ENCODE data around the gene JAKMIP2. TPM values are rescaled to one million over a fixed set of nuclear protein-coding genes. Genes with fewer than 3 reads are reported as not detected.
"Not testable (repeated sequence)": the region's sequence is repeated elsewhere in the genome, so short reads cannot be mapped to it uniquely, and the experiment has no call there.

Gene JAKMIP2
- 1 to 10 TPM in 1 of 6 donors, under 1 TPM in 5; 0.19 to 1.3 (median 0.67) TPM for total RNA-seq
- 1 to 10 TPM in 1 of 2 donors, under 1 TPM in 1; 0.53 to 2.6 TPM for polyA plus RNA-seq

DNA sequence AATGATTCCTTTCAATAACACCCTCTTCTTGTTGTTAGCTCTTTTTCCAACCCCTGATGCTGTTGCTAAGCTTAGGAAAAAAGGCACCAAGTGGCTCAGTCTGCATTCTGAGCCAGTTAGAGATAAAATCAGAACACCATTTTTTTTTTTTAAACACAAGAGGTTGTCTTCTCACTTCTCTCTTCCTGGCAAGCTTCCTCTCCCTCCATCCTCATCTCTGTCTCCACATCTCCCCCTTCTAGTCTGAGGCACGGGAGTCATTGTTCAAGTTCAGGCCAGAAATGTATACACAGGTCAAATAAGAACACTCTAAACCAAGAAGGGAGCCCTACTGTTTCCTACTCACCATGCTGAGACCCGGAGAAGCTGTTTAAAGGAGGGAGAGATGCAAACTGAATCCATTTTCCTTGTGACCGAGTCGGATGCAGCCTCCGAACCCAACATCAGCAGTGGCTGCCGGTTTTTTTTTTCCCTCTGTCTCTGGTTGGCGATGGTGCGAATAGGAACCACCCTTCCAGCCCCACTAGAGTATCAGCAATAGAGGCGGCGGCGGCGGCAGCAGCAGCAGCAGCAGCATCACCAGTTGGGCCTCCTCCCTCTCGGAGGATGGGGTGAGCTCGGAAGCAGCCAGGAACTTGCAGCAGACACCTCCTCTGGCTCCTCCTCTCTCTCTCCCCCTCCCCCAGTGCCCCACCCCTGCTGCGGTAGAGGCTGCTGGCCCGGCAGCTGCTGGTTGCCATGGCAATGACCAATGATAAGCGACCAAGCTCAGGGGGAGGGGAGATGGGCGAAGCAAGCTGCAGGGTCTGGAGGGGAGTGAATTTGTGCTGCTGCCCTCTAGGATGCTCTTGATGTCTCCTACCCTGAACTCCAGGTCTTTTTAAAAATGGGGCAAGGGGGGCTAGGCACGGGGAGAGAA is at the start of gene JAKMIP2:
Gene JAKMIP2 (minus strand): TSS at position 619 of the 919 bp plus-strand sequence. CDS start 110,922 bp downstream, outside the sequence.
- H3K27ac ChIP-seq = no peak within 1 kb of the TSS
- no peak for FAIRE-seq

DNA sequence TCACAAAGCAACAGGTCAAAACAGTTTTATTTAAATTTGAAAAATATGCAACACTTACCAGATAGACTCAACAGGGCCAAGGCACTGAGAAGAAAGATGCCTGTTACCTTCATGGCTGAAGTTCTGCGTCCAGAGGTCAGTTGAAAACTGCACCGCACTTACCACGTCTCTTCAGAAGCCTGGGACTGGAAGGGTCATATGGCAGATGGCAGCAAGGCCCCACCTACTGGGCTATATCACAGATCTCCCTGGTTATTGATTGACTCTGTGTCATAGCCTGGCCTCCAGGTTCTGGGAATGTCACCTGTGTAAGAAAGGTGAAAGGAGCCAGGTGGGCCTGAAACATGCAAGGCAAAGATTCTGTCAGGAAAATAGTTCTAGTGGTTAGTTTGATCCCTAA is 48.9 kb upstream of the JAKMIP2 start, which contains the start of gene SPINK1:
Gene SPINK1 (minus strand): TSS at position 207 of the 400 bp plus-strand sequence. CDS start 94 bp downstream, at position 113.
- H3K4me3 ChIP-seq = peak within 1 kb of the TSS; percentile 24 to 53 (median 46)
- ATAC-seq (peak; percentile 61 to 78 (median 70)), FAIRE-seq (no peak)

More for the DNA sequence above, at the start of gene JAKMIP2:
- H3K4me1 ChIP-seq = no peaks in the 10 kb centered on the region
- no peak within 1 kb of the TSS for H3K4me3 ChIP-seq
- TF ChIP-seq, protein P1, sequence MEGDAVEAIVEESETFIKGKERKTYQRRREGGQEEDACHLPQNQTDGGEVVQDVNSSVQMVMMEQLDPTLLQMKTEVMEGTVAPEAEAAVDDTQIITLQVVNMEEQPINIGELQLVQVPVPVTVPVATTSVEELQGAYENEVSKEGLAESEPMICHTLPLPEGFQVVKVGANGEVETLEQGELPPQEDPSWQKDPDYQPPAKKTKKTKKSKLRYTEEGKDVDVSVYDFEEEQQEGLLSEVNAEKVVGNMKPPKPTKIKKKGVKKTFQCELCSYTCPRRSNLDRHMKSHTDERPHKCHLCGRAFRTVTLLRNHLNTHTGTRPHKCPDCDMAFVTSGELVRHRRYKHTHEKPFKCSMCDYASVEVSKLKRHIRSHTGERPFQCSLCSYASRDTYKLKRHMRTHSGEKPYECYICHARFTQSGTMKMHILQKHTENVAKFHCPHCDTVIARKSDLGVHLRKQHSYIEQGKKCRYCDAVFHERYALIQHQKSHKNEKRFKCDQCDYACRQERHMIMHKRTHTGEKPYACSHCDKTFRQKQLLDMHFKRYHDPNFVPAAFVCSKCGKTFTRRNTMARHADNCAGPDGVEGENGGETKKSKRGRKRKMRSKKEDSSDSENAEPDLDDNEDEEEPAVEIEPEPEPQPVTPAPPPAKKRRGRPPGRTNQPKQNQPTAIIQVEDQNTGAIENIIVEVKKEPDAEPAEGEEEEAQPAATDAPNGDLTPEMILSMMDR (IDR thresholded peaks at IDR 0.05) = no peak
- intact Hi-C loops (cut with DNase I) = no loop called here
- H3K27me3 ChIP-seq = no peaks in the 10 kb centered on the region
- H3K9me3 ChIP-seq = no peaks in the 10 kb centered on the region
- H3K36me3 ChIP-seq = no peaks in the 10 kb centered on the region
- DNase-seq = peak; percentile 30 to 61 (median 43)
- peak in 3 of 4 donors; percentile 71 to 95 (median 94) for ATAC-seq
- WGBS, 2 donors = 13 to 17% methylated on average over 19 of the region's 19 CpGs

DNA sequence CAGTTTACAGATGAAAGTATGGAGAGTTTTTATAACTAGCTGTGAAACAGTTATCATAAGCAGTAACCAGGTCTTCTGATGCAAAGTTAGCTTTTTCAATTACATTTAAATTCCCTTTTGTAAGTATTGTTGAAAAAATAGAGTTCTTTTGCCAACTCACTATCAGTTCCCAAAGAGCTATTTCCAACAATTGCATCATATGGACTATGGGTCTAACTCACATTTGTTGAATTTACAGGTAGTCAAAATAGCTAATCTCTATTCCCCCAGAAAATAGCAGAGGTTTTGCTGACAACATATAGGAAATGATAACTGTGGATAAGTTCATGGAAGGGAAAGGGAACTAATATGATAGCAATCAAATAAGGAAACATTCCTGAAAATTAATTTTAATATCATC is 47.5 kb upstream of the JAKMIP2 start:
- ATAC-seq (no peak), FAIRE-seq (no peak), DNase-seq (no peak)
- Histone ChIP-seq H3K4me1 (peaks cover 0 to 16% (median 6%) of the 10 kb centered on the region in 3 donors), H3K27ac (peak overlapping the region; percentile 27 to 86 (median 82)), H3K27me3 (no peaks in the 10 kb centered on the region), H3K9me3 (no peaks in the 10 kb centered on the region), H3K4me3 (peak overlapping the region; percentile 24 to 53 (median 46)), H3K36me3 (peaks cover 0 to 45% (median 0%) of the 10 kb centered on the region in 3 donors)
- intact Hi-C loops (cut with DNase I) = no loop called here
- TF ChIP-seq, protein P1 (IDR thresholded peaks at IDR 0.05) = no peak

More for the DNA sequence above, 48.9 kb upstream of the JAKMIP2 start, which contains the start of gene SPINK1:
- TF ChIP-seq, protein P1 (IDR thresholded peaks at IDR 0.05) = no peak
- H3K27ac ChIP-seq = peak within 1 kb of the TSS; percentile 27 to 86 (median 82)
- peaks cover 3 to 22% (median 9%) of the 10 kb centered on the region in 3 donors for H3K4me1 ChIP-seq
- no peaks in the 10 kb centered on the region for H3K9me3 ChIP-seq
- H3K36me3 ChIP-seq = peaks cover 0 to 36% (median 0%) of the 10 kb centered on the region in 3 donors
- intact Hi-C loops (cut with DNase I) = no loop called here
- H3K27me3 ChIP-seq = no peaks in the 10 kb centered on the region
- 42 to 45% methylated on average over 3 of the region's 3 CpGs for WGBS, 2 donors
- DNase-seq = peak; percentile 64 to 91 (median 88)

DNA sequence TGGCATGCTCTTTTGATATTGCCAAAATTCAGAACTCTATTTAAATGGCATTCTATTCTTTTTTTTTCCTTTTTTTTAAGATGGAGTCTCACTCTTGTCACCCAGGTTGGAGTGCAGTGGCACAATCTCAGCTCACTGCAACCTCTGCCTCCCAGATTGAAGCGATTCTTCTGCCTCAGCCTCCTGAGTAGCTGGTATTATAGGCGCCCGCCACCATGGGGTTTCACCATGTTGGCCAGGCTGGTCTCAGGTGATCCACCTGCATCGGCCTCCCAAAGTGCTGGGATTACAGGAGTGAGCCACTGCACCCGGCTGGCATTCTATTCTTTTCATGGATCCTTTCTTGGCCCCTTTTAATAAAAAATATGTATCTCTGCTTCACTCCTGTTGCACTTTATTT is 44.5 kb upstream of the JAKMIP2 start:
- peak in 3 of 6 donors; percentile 49 to 69 (median 56) for DNase-seq
- not testable (repeated sequence) for H3K9me3 ChIP-seq, FAIRE-seq

DNA sequence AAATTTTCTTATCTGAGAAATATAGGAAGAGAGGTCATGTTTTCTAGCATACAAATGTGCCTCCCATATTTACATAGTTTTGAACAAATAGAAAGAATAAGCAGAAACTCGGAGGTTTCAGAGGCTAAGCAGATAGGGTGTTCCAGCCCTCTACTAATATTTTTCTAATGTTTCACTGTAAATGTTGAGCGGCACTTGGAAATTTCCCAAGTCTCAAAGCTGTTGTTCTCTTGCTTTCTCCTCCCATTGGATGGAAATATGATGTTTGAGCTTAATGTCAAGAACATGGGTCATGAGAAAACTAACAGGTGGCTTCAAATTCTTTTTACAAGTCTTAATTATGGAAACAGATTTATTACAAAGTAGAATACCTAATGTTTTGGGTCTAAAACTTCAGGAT is 43.8 kb upstream of the JAKMIP2 start:
- peak overlapping the region; percentile 3 to 53 (median 46) for H3K4me3 ChIP-seq
- DNase-seq = peak in 1 of 6 donors; percentile 45

More for the DNA sequence above, 44.5 kb upstream of the JAKMIP2 start:
- Histone ChIP-seq H3K4me3 (peak overlapping the region; percentile 29 to 53 (median 46)), H3K27ac (peak overlapping the region; percentile 27 to 86 (median 82)), H3K36me3 (peaks cover 0 to 57% (median 0%) of the 10 kb centered on the region in 3 donors)
- WGBS, 2 donors = 34 to 40% methylated on average over 5 of the region's 5 CpGs
- intact Hi-C loops (cut with DNase I); H3K27me3 ChIP-seq; H3K4me1 ChIP-seq: not testable (repeated sequence)
- ATAC-seq = peak in 2 of 4 donors; percentile 1

More for the DNA sequence above, 43.8 kb upstream of the JAKMIP2 start:
- TF ChIP-seq, protein P1 (IDR thresholded peaks at IDR 0.05) = no peak
- Histone ChIP-seq H3K36me3 (peaks cover 0 to 57% (median 0%) of the 10 kb centered on the region in 3 donors), H3K4me1 (peaks cover 0 to 3% (median 0%) of the 10 kb centered on the region in 3 donors), H3K27ac (peak overlapping the region; percentile 27 to 86 (median 82)), H3K27me3 (no peaks in the 10 kb centered on the region), H3K9me3 (no peaks in the 10 kb centered on the region)
- intact Hi-C loops (cut with DNase I) = no loop called here
- FAIRE-seq (no peak), ATAC-seq (peak in 3 of 4 donors; percentile 3 to 27 (median 7))
- 15 to 24% methylated on average over 2 of the region's 2 CpGs for WGBS, 2 donors
